ENCODE measurements around the gene KDELR1. TPM values are rescaled to one million over a fixed set of nuclear protein-coding genes. Genes with fewer than 3 reads are reported as not detected.

The KDELR1 gene
- total RNA-seq, 1 experiment from 2014 or later = 198 TPM

DNA sequence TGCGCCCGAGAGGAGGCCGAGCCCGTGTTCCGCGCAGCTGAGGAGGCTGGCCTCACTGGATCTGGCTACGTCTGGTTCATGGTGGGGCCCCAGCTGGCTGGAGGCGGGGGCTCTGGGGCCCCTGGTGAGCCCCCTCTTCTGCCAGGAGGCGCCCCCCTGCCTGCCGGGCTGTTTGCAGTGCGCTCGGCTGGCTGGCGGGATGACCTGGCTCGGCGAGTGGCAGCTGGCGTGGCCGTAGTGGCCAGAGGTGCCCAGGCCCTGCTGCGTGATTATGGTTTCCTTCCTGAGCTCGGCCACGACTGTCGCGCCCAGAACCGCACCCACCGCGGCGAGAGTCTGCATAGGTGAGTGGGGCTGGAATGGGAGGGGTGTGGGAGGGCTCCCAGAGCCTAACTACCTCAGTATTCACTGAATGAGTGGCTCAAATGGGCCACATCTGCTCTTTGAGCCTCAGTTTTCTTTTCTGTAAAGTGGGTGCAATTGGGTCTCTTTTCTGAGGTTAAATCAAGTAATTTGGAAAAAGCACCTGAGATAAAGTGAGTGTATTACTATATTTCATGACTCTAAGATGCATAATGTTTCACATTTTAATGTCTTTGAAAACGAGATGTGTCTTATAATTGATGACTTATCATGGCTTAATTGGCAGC, 13.8 kb upstream of the KDELR1 start:
- Mint-ChIP-seq H3K27ac (no peak overlapping the region; a peak in 1 of 7 replicates), H3K36me3 (ENCODE audit: insufficient read depth in 1 of 3, low read depth in 3 of 3) (peaks cover 0 to 8% (median 3%) of the 10 kb centered on the region in 3 experiments; a peak in 3 of 7 replicates), H3K4me3 (no peak overlapping the region), H3K27me3 (ENCODE audit: low read depth) (no peaks in the 10 kb centered on the region), H3K9me3 (peaks cover 2% of the 10 kb centered on the region in 2 experiments; a peak in 1 of 5 replicates), H3K4me1 (peaks cover 36 to 43% of the 10 kb centered on the region in 2 experiments)
- DNase-seq = no peak
- H3K4me2 ChIP-seq (ENCODE audit: insufficient read depth, insufficient read length, low read length) = no peak overlapping the region
- H3K27me3 ChIP-seq (ENCODE audit: insufficient read depth, low read length) = no peaks in the 10 kb centered on the region
- no peak overlapping the region for H3K14ac ChIP-seq (ENCODE audit: insufficient read depth, low read length)
- no peak overlapping the region for H3K18ac ChIP-seq (ENCODE audit: insufficient read length, low read depth, low read length)
- H3K9me3 ChIP-seq (ENCODE audit: control insufficient read depth, low read depth, low read length) = no peaks in the 10 kb centered on the region
- H3K4me1 ChIP-seq (ENCODE audit: insufficient read depth, low read length) = peaks cover 10% of the 10 kb centered on the region; the same call in 1 of the 2 replicates
- no peak overlapping the region for H2BK120ac ChIP-seq (ENCODE audit: low read depth, low read length, poor library complexity, severe bottlenecking)
- H3K56ac ChIP-seq (ENCODE audit: insufficient read length, low read depth, low read length) = no peak overlapping the region
- H3K79me1 ChIP-seq (ENCODE audit: insufficient read depth, low read depth, low read length, poor library complexity, severe bottlenecking) = peaks cover 6% of the 10 kb centered on the region
- no peak overlapping the region for H2BK12ac ChIP-seq (ENCODE audit: insufficient read length, low read depth, low read length)
- no peak overlapping the region for H3K9ac ChIP-seq (ENCODE audit: extremely low read depth, insufficient read length, low read length)
- H4K20me1 ChIP-seq (ENCODE audit: control insufficient read depth, insufficient read depth, insufficient read length) = no peaks in the 10 kb centered on the region
- H4K8ac ChIP-seq (replicated peaks; ENCODE audit: insufficient read length, low read depth, low read length) = no peak overlapping the region
- H2BK5ac ChIP-seq (ENCODE audit: insufficient read length, low read length) = no peak overlapping the region
- peaks cover 2% of the 10 kb centered on the region for H3K23me2 ChIP-seq (ENCODE audit: insufficient read length, low read depth, low read length, poor library complexity, severe bottlenecking)
- H3K4ac ChIP-seq (ENCODE audit: low read depth, low read length) = no peak overlapping the region
- H2AK5ac ChIP-seq (ENCODE audit: insufficient read length, low read length) = no peak overlapping the region
- no peak for TF ChIP-seq CTCF (conservative IDR thresholded peaks at IDR 0.05)
- H4K91ac ChIP-seq (ENCODE audit: insufficient read length, low read depth, low read length) = no peak overlapping the region
- no peak overlapping the region for H3K27ac ChIP-seq (ENCODE audit: insufficient read length, low read depth, low read length)
- H4K5ac ChIP-seq (ENCODE audit: insufficient read length, low read depth, low read length) = no peak overlapping the region
- H2AFZ ChIP-seq (ENCODE audit: low read length) = no peak overlapping the region
- no peak overlapping the region for H3T11ph ChIP-seq (ENCODE audit: low read length)
- no peak overlapping the region for H2BK15ac ChIP-seq (ENCODE audit: low read depth, low read length)
- H3K79me2 ChIP-seq (ENCODE audit: insufficient read depth, low read length) = peaks cover 11% of the 10 kb centered on the region; the same call in 1 of the 2 replicates
- H3K23ac ChIP-seq (ENCODE audit: insufficient read length, low read depth, low read length) = no peak overlapping the region
- WGBS (ENCODE audit: extremely low coverage, insufficient read length, low lambda C conversion rate) = no CpG with 5 or more reads among the region's 27 CpGs
- no peak overlapping the region for H2BK20ac ChIP-seq (ENCODE audit: low read depth, low read length, poor library complexity, severe bottlenecking)
